Keratinocyte (primary cell): ENCODE measurements around the gene PRICKLE4. TPM values are rescaled to one million over a fixed set of nuclear protein-coding genes. Genes with fewer than 3 reads are reported as not detected.

ENCODE experiments used
- DNase-seq: peaks from one replicate; pipeline ENCODE4 v3.0.0-alpha.2; 2011; ENCODE audit warnings: low read depth, missing footprints, low spot score
- FAIRE-seq: peaks from 2 replicates; lab custom pipeline; 2011; peaks lifted over from hg19 to GRCh38; lab: Jason Lieb, UNC
- H2AFZ ChIP-seq: 2 replicates; pipeline ENCODE4 v1.6.0; 2012; ENCODE audit warnings: low read length, control low read depth, inconsistent platforms; ENCODE audit not compliant: control insufficient read depth
- H3K27ac ChIP-seq: 2 replicates; pipeline ENCODE4 v1.5.1; 2011; ENCODE audit warnings: low read length; ENCODE audit not compliant: control insufficient read depth, insufficient read depth
- H3K27me3 ChIP-seq: 3 replicates; pipeline ENCODE4 v1.6.0; 2011; ENCODE audit warnings: low read length; ENCODE audit not compliant: control insufficient read depth, insufficient read depth; ENCODE audit errors: extremely low read depth
- H3K36me3 ChIP-seq, 2 experiments: 2 replicates in 1 of 2; 3 replicates in 1 of 2; pipeline ENCODE4 v1.5.1; 2011; ENCODE audit warnings: low read length in 2 of 2, mild to moderate bottlenecking in 1 of 2; ENCODE audit not compliant: control insufficient read depth in 2 of 2, insufficient read depth in 2 of 2; ENCODE audit errors: extremely low read depth in 1 of 2
- H3K4me1 ChIP-seq: 3 replicates; pipeline ENCODE4 v1.5.1; 2011; ENCODE audit warnings: low read length; ENCODE audit not compliant: control insufficient read depth, insufficient read depth; ENCODE audit errors: extremely low read depth
- H3K4me2 ChIP-seq: 3 replicates; pipeline ENCODE4 v1.6.0; 2011; ENCODE audit warnings: low read depth, low read length; ENCODE audit not compliant: control insufficient read depth, insufficient read depth; ENCODE audit errors: extremely low read depth
- H3K4me3 ChIP-seq, 3 experiments: fragments of 200-600 bp in 1 of 3; sonication (generic) in 1 of 3; 2 replicates in 2 of 3; 3 replicates in 1 of 3; pipeline ENCODE4 v1.5.1; 2011 to 2016; ENCODE audit warnings: low read length in 3 of 3, mild to moderate bottlenecking in 3 of 3, control low read depth in 2 of 3, inconsistent platforms in 1 of 3, low read depth in 1 of 3, mixed read lengths in 1 of 3, mixed run types in 1 of 3, moderate library complexity in 1 of 3; ENCODE audit not compliant: control insufficient read depth in 2 of 3, insufficient read depth in 2 of 3; ENCODE audit errors: extremely low read depth in 1 of 3
- H3K79me2 ChIP-seq: 2 replicates; pipeline ENCODE4 v1.6.0; 2012; ENCODE audit warnings: low read length; ENCODE audit not compliant: control insufficient read depth, insufficient read depth
- H3K9ac ChIP-seq: 3 replicates; pipeline ENCODE4 v1.6.0; 2011; ENCODE audit warnings: low read length; ENCODE audit not compliant: control insufficient read depth, insufficient read depth; ENCODE audit errors: extremely low read depth
- H3K9me1 ChIP-seq: 3 replicates; pipeline ENCODE4 v1.6.0; 2011; ENCODE audit warnings: low read length; ENCODE audit not compliant: control insufficient read depth, insufficient read depth; ENCODE audit errors: extremely low read depth
- H3K9me3 ChIP-seq: 2 replicates; pipeline ENCODE4 v1.5.1; 2012; ENCODE audit warnings: low read depth, low read length; ENCODE audit not compliant: control insufficient read depth
- H4K20me1 ChIP-seq: 3 replicates; pipeline ENCODE4 v1.6.0; 2011; ENCODE audit warnings: low read length; ENCODE audit not compliant: control insufficient read depth, insufficient read depth; ENCODE audit errors: extremely low read depth
- EZH2 ChIP-seq: IDR thresholded peaks from one replicate; pipeline ENCODE4 v1.6.1; 2012; ENCODE audit warnings: inconsistent platforms, mild to moderate bottlenecking, low read length, moderate library complexity
- dilution Hi-C: fragments of 300-500 bp; cut with MboI; formaldehyde crosslinking; loops from one replicate; pipeline ENCODE4 v1.7.0; 2020; ENCODE audit warnings: low sequenced_read_pairs; ENCODE audit not compliant: extremely low pct_ligation_motif_present
- polyA plus RNA-seq, 5 experiments: library from polyadenylated mRNA; depleted of rRNA in 3 of 5; stranded (reverse) in 3 of 5; stranded (forward) in 1 of 5; unstranded in 1 of 5; fragments of >200 nt; gene quantifications; 1 replicate in 1 of 5; 2 replicates in 3 of 5; 3 replicates in 1 of 5; pipeline versions ENCODE4 v1.2.1 to v1.2.3, GENCODE V29; 2011 to 2012; ENCODE audit warnings: missing spikeins in 2 of 5, low read depth in 1 of 5, low replicate concordance in 1 of 5
- TF ChIP-seq, protein P1 (sequence below), 3 experiments: IDR thresholded peaks in 1 of 3; conservative IDR thresholded peaks in 1 of 3; optimal IDR thresholded peaks in 1 of 3; 2 replicates in 2 of 3; 3 replicates in 1 of 3; pipeline versions ENCODE3 to v1.5.1; 2011; ENCODE audit warnings: low read length in 3 of 3, mild to moderate bottlenecking in 3 of 3, moderate library complexity in 2 of 3, control low read depth in 1 of 3, inconsistent platforms in 1 of 3; ENCODE audit not compliant: insufficient read depth in 2 of 3; ENCODE audit errors: extremely low read depth in 1 of 3

PRICKLE4 gene
- polyA plus RNA-seq, 1 donor (not counting 4 experiments of a cell fraction or from before 2014, with no cell fraction given): 0.13 TPM

DNA sequence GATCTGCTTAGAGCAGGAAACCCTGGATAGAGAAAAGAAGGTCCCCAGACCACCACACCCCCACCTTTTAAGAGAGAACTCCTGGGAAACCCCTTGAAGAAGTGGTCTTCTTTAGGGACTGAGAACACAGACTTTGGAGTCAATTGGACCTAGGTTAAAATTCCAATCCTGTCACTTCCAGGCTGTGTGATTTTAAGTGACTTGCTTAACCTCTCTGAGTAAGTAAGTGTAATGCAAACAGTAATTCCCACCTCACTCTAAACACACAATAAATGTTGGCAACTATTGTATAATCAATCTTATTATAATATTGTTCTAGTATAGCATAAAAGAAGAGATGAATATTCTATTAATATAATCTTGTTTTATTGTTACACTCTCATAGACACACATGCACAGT lies 48.4 kb upstream of the PRICKLE4 start:
- Histone ChIP-seq H3K9me1 (no peaks in the 10 kb centered on the region), H3K4me1 (peaks cover 35% of the 10 kb centered on the region)

DNA sequence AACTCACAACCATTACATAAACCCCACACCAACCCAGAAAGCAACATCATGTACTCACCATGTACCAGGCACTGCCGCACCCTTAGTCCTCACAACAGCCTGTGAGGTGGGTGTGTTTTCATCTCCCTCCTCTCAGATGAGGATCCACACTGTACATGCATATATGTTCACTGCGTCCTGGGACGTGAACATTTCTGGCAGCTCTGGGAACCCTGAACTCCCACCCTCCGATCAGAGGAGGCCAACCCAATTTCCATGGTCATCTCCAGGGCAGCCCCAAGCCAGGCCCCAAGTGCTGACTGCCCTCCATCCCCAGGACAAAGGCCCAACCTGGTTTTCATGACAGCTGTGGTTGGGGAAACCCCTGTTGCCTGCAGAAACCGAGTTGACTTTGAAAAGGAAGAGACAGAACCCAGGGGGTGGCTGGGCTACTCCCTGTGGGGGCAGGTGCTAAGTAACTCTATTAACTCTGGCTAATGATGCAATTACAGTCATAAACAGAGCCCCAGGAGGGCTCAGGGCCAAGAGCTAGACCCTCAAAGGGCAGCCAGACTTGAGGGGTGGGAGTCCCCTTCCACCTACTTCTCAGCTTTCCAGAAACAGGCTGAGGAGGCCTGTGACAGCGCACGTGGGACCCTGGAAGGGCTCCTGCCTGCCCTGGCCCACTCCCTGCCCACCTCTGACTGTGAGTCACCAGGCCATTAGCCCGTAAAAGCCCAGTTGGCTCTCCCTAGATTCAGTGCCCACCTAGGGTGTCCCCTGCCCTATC lies 47.8 kb upstream of the PRICKLE4 start:
- no peak overlapping the region for H2AFZ ChIP-seq
- TF ChIP-seq, protein P1, sequence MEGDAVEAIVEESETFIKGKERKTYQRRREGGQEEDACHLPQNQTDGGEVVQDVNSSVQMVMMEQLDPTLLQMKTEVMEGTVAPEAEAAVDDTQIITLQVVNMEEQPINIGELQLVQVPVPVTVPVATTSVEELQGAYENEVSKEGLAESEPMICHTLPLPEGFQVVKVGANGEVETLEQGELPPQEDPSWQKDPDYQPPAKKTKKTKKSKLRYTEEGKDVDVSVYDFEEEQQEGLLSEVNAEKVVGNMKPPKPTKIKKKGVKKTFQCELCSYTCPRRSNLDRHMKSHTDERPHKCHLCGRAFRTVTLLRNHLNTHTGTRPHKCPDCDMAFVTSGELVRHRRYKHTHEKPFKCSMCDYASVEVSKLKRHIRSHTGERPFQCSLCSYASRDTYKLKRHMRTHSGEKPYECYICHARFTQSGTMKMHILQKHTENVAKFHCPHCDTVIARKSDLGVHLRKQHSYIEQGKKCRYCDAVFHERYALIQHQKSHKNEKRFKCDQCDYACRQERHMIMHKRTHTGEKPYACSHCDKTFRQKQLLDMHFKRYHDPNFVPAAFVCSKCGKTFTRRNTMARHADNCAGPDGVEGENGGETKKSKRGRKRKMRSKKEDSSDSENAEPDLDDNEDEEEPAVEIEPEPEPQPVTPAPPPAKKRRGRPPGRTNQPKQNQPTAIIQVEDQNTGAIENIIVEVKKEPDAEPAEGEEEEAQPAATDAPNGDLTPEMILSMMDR (optimal IDR thresholded peaks at IDR 0.05 in 1 of 3, IDR thresholded peaks at IDR 0.05 in 1 of 3, conservative IDR thresholded peaks at IDR 0.05 in 1 of 3; ENCODE audit: extremely low read depth in 1 of 3, insufficient read depth in 2 of 3, low read length in 3 of 3): no peak
- TF ChIP-seq EZH2: no peak
- no peak for FAIRE-seq
- no peaks in the 10 kb centered on the region for H3K9me1 ChIP-seq
- H3K9ac ChIP-seq: peak overlapping the region; percentile 18
- peak overlapping the region in 1 of 3 experiments; percentile 0 for H3K4me3 ChIP-seq
- no peaks in the 10 kb centered on the region for H4K20me1 ChIP-seq
- no peaks in the 10 kb centered on the region for H3K36me3 ChIP-seq
- no peak for DNase-seq
- no peaks in the 10 kb centered on the region for H3K9me3 ChIP-seq
- peak overlapping the region; percentile 23 for H3K27ac ChIP-seq
- peaks cover 35% of the 10 kb centered on the region for H3K4me1 ChIP-seq
- dilution Hi-C loops: no loop called here
- peak overlapping the region; percentile 79 for H3K4me2 ChIP-seq
- H3K79me2 ChIP-seq: no peaks in the 10 kb centered on the region
- H3K27me3 ChIP-seq: no peaks in the 10 kb centered on the region

More for the DNA sequence above, 48.4 kb upstream of the PRICKLE4 start:
- no peak for TF ChIP-seq EZH2
- TF ChIP-seq, protein P1 (optimal IDR thresholded peaks at IDR 0.05 in 1 of 3, IDR thresholded peaks at IDR 0.05 in 1 of 3, conservative IDR thresholded peaks at IDR 0.05 in 1 of 3; ENCODE audit: extremely low read depth in 1 of 3, insufficient read depth in 2 of 3, low read length in 3 of 3): no peak
- dilution Hi-C loops: no loop called here
- FAIRE-seq (no peak), DNase-seq (no peak)
- H3K4me3 ChIP-seq: peak overlapping the region in 1 of 3 experiments; percentile 14
- H4K20me1 ChIP-seq: no peaks in the 10 kb centered on the region
- H3K9me3 ChIP-seq: no peaks in the 10 kb centered on the region
- no peak overlapping the region for H3K27ac ChIP-seq
- H2AFZ ChIP-seq: no peak overlapping the region
- H3K4me2 ChIP-seq: peak overlapping the region; percentile 47
- no peak overlapping the region for H3K9ac ChIP-seq
- H3K27me3 ChIP-seq: no peaks in the 10 kb centered on the region
- no peaks in the 10 kb centered on the region for H3K36me3 ChIP-seq
- no peaks in the 10 kb centered on the region for H3K79me2 ChIP-seq
